ENCODE results near the gene ABHD5. TPM values are rescaled to one million over a fixed set of nuclear protein-coding genes. Genes with fewer than 3 reads are reported as not detected.

ABHD5 gene
- total and polyA plus RNA-seq, 9 donors, result 4.4 to 36.2 (median 11.3) TPM

DNA sequence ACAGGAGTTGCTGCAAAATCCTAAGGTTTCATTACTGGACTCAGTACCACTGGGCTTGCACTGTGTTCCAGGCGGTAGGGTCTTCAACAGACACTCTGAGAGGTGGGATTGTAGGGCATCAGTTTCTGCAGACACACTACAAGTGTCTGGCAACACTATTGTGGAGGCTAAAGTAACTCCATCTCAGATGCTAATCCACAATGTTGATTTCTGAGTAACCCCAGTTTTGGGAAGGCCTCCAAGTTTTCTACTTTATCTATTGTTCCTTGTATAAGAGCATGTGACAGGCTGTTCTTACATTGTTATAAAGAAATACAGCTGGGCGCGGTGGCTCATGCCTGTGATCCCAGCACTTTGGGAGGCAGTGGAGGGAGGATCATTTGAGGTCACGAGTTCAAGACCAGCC is 2.5 kb upstream of the ABHD5 start:
- Histone ChIP-seq H3K9me3 (no peaks in the 10 kb centered on the region), H3K4me3 (no peak overlapping the region), H3K27me3 (no peaks in the 10 kb centered on the region), H3K36me3 (no peaks in the 10 kb centered on the region), H3K27ac (no peak overlapping the region), H3K4me1 (ENCODE audit: insufficient read depth) (peaks cover 6% of the 10 kb centered on the region)
- DNase-seq, result no peak
- intact Hi-C loops (cut with DNase I), result no loop called here
- 92 to 97% (median 92%) methylated on average over 4 of the region's 4 CpGs for WGBS, 3 donors
- TF ChIP-seq EP300 (IDR thresholded peaks at IDR 0.05), result no peak
- no peak for TF ChIP-seq POLR2A (IDR thresholded peaks at IDR 0.05)
- TF ChIP-seq, protein P1, sequence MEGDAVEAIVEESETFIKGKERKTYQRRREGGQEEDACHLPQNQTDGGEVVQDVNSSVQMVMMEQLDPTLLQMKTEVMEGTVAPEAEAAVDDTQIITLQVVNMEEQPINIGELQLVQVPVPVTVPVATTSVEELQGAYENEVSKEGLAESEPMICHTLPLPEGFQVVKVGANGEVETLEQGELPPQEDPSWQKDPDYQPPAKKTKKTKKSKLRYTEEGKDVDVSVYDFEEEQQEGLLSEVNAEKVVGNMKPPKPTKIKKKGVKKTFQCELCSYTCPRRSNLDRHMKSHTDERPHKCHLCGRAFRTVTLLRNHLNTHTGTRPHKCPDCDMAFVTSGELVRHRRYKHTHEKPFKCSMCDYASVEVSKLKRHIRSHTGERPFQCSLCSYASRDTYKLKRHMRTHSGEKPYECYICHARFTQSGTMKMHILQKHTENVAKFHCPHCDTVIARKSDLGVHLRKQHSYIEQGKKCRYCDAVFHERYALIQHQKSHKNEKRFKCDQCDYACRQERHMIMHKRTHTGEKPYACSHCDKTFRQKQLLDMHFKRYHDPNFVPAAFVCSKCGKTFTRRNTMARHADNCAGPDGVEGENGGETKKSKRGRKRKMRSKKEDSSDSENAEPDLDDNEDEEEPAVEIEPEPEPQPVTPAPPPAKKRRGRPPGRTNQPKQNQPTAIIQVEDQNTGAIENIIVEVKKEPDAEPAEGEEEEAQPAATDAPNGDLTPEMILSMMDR (IDR thresholded peaks at IDR 0.05), result no peak

DNA sequence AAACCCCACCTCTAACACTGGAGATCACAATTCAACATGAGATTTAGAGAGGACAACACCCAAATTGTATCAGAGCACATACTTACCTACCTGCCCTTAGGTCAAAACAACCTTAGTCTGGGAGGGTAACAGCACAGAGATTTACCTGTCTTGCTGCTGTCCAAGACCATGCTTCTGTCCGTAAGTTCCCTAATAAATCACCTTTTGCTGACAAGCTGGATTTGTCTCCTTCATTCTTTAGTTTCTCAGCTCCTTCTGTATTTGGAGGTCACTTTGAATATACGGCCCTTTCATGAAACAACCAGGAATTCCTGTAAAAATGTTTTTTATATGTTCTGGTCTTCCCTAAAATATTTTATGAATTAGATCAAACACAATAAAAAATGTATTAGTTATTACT is 1.6 kb upstream of the ABHD5 start:
- Histone ChIP-seq H3K4me3 (no peak overlapping the region), H3K4me1 (ENCODE audit: insufficient read depth) (peaks cover 6% of the 10 kb centered on the region), H3K36me3 (no peaks in the 10 kb centered on the region), H3K9me3 (no peaks in the 10 kb centered on the region), H3K27ac (no peak overlapping the region), H3K27me3 (no peaks in the 10 kb centered on the region)
- intact Hi-C loops (cut with DNase I), result no loop called here
- WGBS, 3 donors, result 87 to 93% (median 91%) methylated on average over 2 of the region's 2 CpGs
- no peak for DNase-seq
- TF ChIP-seq EP300 (IDR thresholded peaks at IDR 0.05), result no peak
- no peak for TF ChIP-seq POLR2A (IDR thresholded peaks at IDR 0.05)

DNA sequence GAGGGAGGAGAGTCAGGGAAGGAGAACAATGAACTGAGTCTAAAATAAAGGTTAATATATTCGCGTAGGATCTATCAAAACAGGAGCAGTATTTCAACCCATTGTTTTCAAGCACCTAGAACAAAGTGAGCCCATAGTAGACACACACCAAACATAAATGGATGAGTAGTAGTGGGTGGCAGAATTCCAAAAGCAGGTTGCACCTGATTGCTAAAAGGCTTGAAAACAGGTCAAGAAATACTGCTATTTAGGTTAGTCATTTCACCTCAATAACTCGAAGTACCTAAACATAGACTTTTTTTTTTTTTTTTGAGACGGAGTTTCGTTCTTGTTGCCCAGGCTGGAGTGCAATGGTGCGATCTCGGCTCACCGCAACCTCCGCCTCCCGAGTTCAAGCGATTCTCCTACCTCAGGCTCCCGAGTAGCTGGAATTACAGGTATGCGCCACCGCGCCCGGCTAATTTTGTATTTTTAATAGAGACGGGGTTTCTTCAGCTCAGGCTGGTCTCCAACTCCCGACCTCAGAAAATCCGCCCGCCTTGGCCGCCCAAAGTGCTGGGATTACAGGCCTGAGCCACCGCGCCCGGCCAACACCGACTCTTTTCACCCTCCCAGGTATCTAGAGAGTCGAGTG is 855 bp upstream of the ABHD5 start:
- Histone ChIP-seq H3K9me3 (no peaks in the 10 kb centered on the region), H3K27me3 (no peaks in the 10 kb centered on the region), H3K4me1 (ENCODE audit: insufficient read depth) (peaks cover 6% of the 10 kb centered on the region), H3K36me3 (no peaks in the 10 kb centered on the region), H3K4me3 (peak overlapping the region; percentile 79), H3K27ac (peak overlapping the region in 1 of 2 donors; percentile 80)
- no peak for DNase-seq
- WGBS, 3 donors, result 9 to 15% (median 15%) methylated on average over 22 to 26 of the region's 26 CpGs
- intact Hi-C loops (cut with DNase I), result loop anchor here in 1 of 4 donors (10.0 kb wide), 1 partner anchor 65 kb away; the partner anchor contains the start of gene ANO10
- TF ChIP-seq POLR2A (IDR thresholded peaks at IDR 0.05) (no peak), EP300 (IDR thresholded peaks at IDR 0.05) (no peak)
- TF ChIP-seq, protein P1 (IDR thresholded peaks at IDR 0.05), result no peak

DNA sequence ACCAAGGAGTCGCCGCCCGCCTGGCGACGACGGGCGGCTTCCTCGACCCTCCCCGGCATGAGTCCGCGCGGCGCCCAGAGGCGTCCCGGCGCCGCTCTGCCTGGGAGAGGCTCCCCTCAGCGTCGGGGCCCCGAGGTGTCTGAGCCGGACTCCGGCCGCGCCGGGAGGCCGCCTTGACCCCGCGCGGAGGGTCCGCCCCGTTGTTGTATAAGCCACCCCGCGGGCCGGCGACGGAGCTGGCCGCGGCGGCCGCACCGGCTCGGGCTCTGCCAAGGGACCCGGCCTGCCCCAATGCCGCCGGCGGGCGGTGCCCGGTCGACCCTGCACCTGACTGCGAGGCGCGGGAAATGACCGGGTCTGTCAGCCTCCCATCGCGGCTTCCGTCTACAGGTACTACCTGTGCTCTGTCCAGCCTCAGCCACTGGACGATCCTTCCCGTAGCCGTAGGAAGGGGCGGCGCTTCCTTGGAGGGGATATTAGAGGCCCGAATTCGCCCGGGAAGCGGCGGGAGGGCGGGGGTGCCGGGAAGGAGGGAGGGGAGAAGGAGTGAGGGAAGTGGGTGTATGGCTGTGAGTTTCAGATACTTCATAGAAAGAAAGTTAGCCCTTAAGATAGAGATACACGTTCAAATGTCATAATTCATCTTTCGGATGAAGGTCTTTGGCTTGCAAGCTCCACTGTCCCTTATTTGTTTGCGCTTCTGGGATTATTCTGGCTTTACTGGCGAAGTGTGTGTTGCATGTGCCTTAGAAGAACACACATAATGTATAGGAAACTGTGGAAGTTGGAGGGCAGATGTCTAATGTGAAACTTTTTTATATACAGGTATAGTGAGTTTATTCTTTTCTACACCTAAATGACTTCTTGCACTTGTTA is 620 bp downstream of the ABHD5 start:
- Histone ChIP-seq H3K27ac (peak overlapping the region; percentile 65 to 80), H3K36me3 (no peaks in the 10 kb centered on the region), H3K4me1 (ENCODE audit: insufficient read depth) (peaks cover 6% of the 10 kb centered on the region), H3K9me3 (no peaks in the 10 kb centered on the region), H3K27me3 (no peaks in the 10 kb centered on the region), H3K4me3 (peak overlapping the region; percentile 79)
- intact Hi-C loops (cut with DNase I), result loop anchor here in 1 of 4 donors (10.0 kb wide), 1 partner anchor 67 kb away; the partner anchor contains the start of gene ANO10
- WGBS, 3 donors, result 1% methylated on average over 56 to 72 of the region's 72 CpGs
- DNase-seq, result peak; percentile 61 to 76 (median 72)
- TF ChIP-seq, protein P1 (IDR thresholded peaks at IDR 0.05), result no peak
- TF ChIP-seq EP300 (IDR thresholded peaks at IDR 0.05), result no peak
- no peak for TF ChIP-seq POLR2A (IDR thresholded peaks at IDR 0.05)
